Activated CD8-positive, alpha-beta memory T cell treated with anti-CD3 and anti-CD28 coated beads for 1 hour (primary cell): ENCODE measurements around the gene NBEA.

Source experiments
- DNase-seq, 2 donors: peaks; one replicate each; pipeline ENCODE4 v3.0.0-alpha.2; 2020; ENCODE audit warnings: low read depth in 1 of 2; ENCODE audit errors: extremely low read depth in 1 of 2

NBEA gene

GRCh38 chr13:35498231-35498630 lies 556.2 kb downstream of the NBEA start:
- no peak for DNase-seq

GRCh38 chr13:35499196-35499662 lies 557.2 kb downstream of the NBEA start:
- no peak for DNase-seq

GRCh38 chr13:35499676-35500075 lies 557.6 kb downstream of the NBEA start:
- DNase-seq, result no peak

- DNase-seq, result no peak
Observed at GRCh38 chr13:35500144-35500543, 558.1 kb downstream of the NBEA start.

- DNase-seq, result no peak
Observed at GRCh38 chr13:35501661-35502235, 559.7 kb downstream of the NBEA start.

GRCh38 chr13:35502456-35502855 lies 560.4 kb downstream of the NBEA start:
- DNase-seq, result no peak

GRCh38 chr13:35512271-35512920 lies 570.3 kb downstream of the NBEA start:
- no peak for DNase-seq

GRCh38 chr13:35514061-35514477 lies 572.0 kb downstream of the NBEA start:
- no peak for DNase-seq

GRCh38 chr13:35514801-35515502 lies 572.9 kb downstream of the NBEA start:
- no peak for DNase-seq

- no peak for DNase-seq
Observed at GRCh38 chr13:35518337-35518946, 576.4 kb downstream of the NBEA start.

GRCh38 chr13:35524171-35524570 lies 582.1 kb downstream of the NBEA start:
- DNase-seq, result no peak

- DNase-seq, result no peak
Observed at GRCh38 chr13:35526577-35526976, 584.5 kb downstream of the NBEA start.

- no peak for DNase-seq
Observed at GRCh38 chr13:35527451-35527850, 585.4 kb downstream of the NBEA start.

- DNase-seq, result no peak
Observed at GRCh38 chr13:35530147-35530546, 588.1 kb downstream of the NBEA start.

- DNase-seq, result no peak
Observed at GRCh38 chr13:35530581-35530980, 588.5 kb downstream of the NBEA start.

- no peak for DNase-seq
Observed at GRCh38 chr13:35531526-35531925, 589.5 kb downstream of the NBEA start.

GRCh38 chr13:35534343-35534742 lies 592.3 kb downstream of the NBEA start:
- no peak for DNase-seq

GRCh38 chr13:35548790-35549189 lies 606.7 kb downstream of the NBEA start:
- DNase-seq, result no peak

- DNase-seq, result no peak
Observed at GRCh38 chr13:35549481-35549880, 607.4 kb downstream of the NBEA start.

- DNase-seq, result no peak
Observed at GRCh38 chr13:35552172-35552844, 610.2 kb downstream of the NBEA start.

GRCh38 chr13:35554972-35555623 lies 613.0 kb downstream of the NBEA start:
- no peak for DNase-seq
